H1 (cell line): ENCODE measurements around the gene SLC35A3. TPM values are rescaled to one million over a fixed set of nuclear protein-coding genes. Genes with fewer than 3 reads are reported as not detected.

Source experiments
- CTCF ChIA-PET: fragments of 300-600 bp; sonication (Branson Sonifier 250); formaldehyde crosslinking; loops from one replicate; lab custom pipeline; 2021; ENCODE audit not compliant: partially characterized antibody; lab: Charles Lee
- POLR2A ChIA-PET: fragments of 300-600 bp; sonication (Branson Sonifier 250); formaldehyde crosslinking; loops from one replicate; lab custom pipeline; 2021; ENCODE audit warnings: inconsistent platforms; ENCODE audit not compliant: partially characterized antibody; lab: Charles Lee
- DNase-seq, 2 experiments: peaks; one replicate each; pipeline versions ENCODE4 v3.0.0 to v3.0.0-alpha.2; 2010 to 2022; ENCODE audit warnings: low spot score in 2 of 2, low read depth in 1 of 2, mixed read lengths in 1 of 2
- FAIRE-seq: peaks from 2 replicates; lab custom pipeline; 2011; peaks lifted over from hg19 to GRCh38; lab: Jason Lieb, UNC
- H2AFZ ChIP-seq: 2 replicates; pipeline ENCODE4 v1.8.1; 2012; ENCODE audit warnings: low read length, inconsistent platforms
- H2AK5ac ChIP-seq: 2 replicates; pipeline ENCODE4 v1.6.1; 2013; ENCODE audit warnings: low read depth, low read length
- H2BK120ac ChIP-seq: replicated peaks from 2 replicates; pipeline ENCODE3; 2013; ENCODE audit warnings: low read depth, low read length, inconsistent platforms
- H2BK12ac ChIP-seq: 2 replicates; pipeline ENCODE4 v1.6.1; 2013; ENCODE audit warnings: low read depth, low read length
- H2BK15ac ChIP-seq: 2 replicates; pipeline ENCODE4 v1.6.1; 2013; ENCODE audit warnings: low read length
- H2BK20ac ChIP-seq: 2 replicates; pipeline ENCODE4 v1.6.1; 2013; ENCODE audit warnings: low read length
- H2BK5ac ChIP-seq: 2 replicates; pipeline ENCODE4 v1.6.1; 2013; ENCODE audit warnings: low read depth, low read length
- H3K14ac ChIP-seq: 2 replicates; pipeline ENCODE4 v1.6.1; 2013; ENCODE audit warnings: inconsistent platforms; ENCODE audit not compliant: insufficient read length
- H3K18ac ChIP-seq: 2 replicates; pipeline ENCODE4 v1.6.1; 2013; ENCODE audit warnings: low read length; ENCODE audit errors: extremely low read depth
- H3K23ac ChIP-seq: 2 replicates; pipeline ENCODE4 v1.6.1; 2013; ENCODE audit warnings: inconsistent platforms; ENCODE audit not compliant: insufficient read length
- H3K23me2 ChIP-seq: 2 replicates; pipeline ENCODE4 v1.6.1; 2013; ENCODE audit warnings: low read depth, low read length
- H3K27ac ChIP-seq: 2 replicates; pipeline ENCODE4 v1.6.1; 2011; ENCODE audit warnings: low read depth, low read length, inconsistent platforms
- H3K27me3 ChIP-seq, 4 experiments: replicated peaks in 1 of 4; 1 replicate in 1 of 4; 2 replicates in 3 of 4; pipeline versions ENCODE4 v1.6.1 to v1.8.1; 2011 to 2013; ENCODE audit warnings: low read length in 3 of 4, mild to moderate bottlenecking in 3 of 4, inconsistent platforms in 2 of 4, mixed read lengths in 2 of 4, moderate library complexity in 1 of 4; ENCODE audit not compliant: control insufficient read depth in 3 of 4, insufficient read depth in 3 of 4; ENCODE audit errors: extremely low read depth in 1 of 4
- H3K36me3 ChIP-seq, 4 experiments: 2 replicates each; pipeline versions ENCODE4 v1.6.1 to v1.8.1; 2011 to 2013; ENCODE audit warnings: mild to moderate bottlenecking in 4 of 4, low read length in 3 of 4, moderate library complexity in 2 of 4, control low read depth in 1 of 4, inconsistent platforms in 1 of 4; ENCODE audit not compliant: insufficient read depth in 4 of 4, control insufficient read depth in 2 of 4
- H3K4ac ChIP-seq: replicated peaks from 2 replicates; pipeline ENCODE3; 2013; ENCODE audit warnings: low read length, low read depth, mixed read lengths, inconsistent platforms; ENCODE audit not compliant: insufficient read length
- H3K4me1 ChIP-seq, 4 experiments: replicated peaks in 1 of 4; 1 replicate in 1 of 4; 2 replicates in 3 of 4; pipeline versions ENCODE4 v1.6.1 to v1.8.1; 2011 to 2013; ENCODE audit warnings: low read length in 3 of 4, inconsistent platforms in 2 of 4, mixed read lengths in 1 of 4; ENCODE audit not compliant: insufficient read depth in 4 of 4, control insufficient read depth in 3 of 4
- H3K4me2 ChIP-seq, 2 experiments: 2 replicates each; pipeline versions ENCODE4 v1.6.1 to v1.8.1; 2011 to 2013; ENCODE audit warnings: low read depth in 2 of 2, low read length in 2 of 2, control low read depth in 1 of 2, inconsistent platforms in 1 of 2, mild to moderate bottlenecking in 1 of 2; ENCODE audit not compliant: insufficient read depth in 1 of 2
- H3K4me3 ChIP-seq, 4 experiments: fragments of 200-600, 300-600 bp in 1 of 4; sonication (generic), shearing (Covaris generic), sonication (Bioruptor Twin) in 1 of 4; 2 replicates each; pipeline versions ENCODE4 v1.5.1 to v1.8.1; 2011 to 2016; ENCODE audit warnings: low read length in 4 of 4, low read depth in 3 of 4, control low read depth in 2 of 4, inconsistent platforms in 2 of 4, mild to moderate bottlenecking in 2 of 4, mixed read lengths in 1 of 4, moderate library complexity in 1 of 4; ENCODE audit not compliant: insufficient read depth in 2 of 4; ENCODE audit errors: extremely low read depth in 1 of 4
- H3K56ac ChIP-seq: replicated peaks from 2 replicates; pipeline ENCODE3; 2013; ENCODE audit warnings: low read depth, mild to moderate bottlenecking, mixed read lengths, low read length, inconsistent platforms; ENCODE audit not compliant: insufficient read length
- H3K79me1 ChIP-seq: 2 replicates; pipeline ENCODE4 v1.6.1; 2013; ENCODE audit warnings: low read depth, low read length, control low read depth
- H3K79me2 ChIP-seq, 2 experiments: 2 replicates each; pipeline versions ENCODE4 v1.6.1 to v1.8.1; 2012 to 2013; ENCODE audit warnings: low read length in 2 of 2, mild to moderate bottlenecking in 2 of 2, inconsistent platforms in 1 of 2; ENCODE audit not compliant: insufficient read depth in 2 of 2, control insufficient read depth in 1 of 2
- H3K9ac ChIP-seq, 4 experiments: replicated peaks in 1 of 4; 1 replicate in 1 of 4; 2 replicates in 3 of 4; pipeline versions ENCODE4 v1.6.1 to v1.8.1; 2011 to 2013; ENCODE audit warnings: low read depth in 3 of 4, low read length in 3 of 4, control low read depth in 2 of 4, mild to moderate bottlenecking in 2 of 4, moderate library complexity in 2 of 4, inconsistent platforms in 1 of 4; ENCODE audit errors: extremely low read depth in 1 of 4
- H3K9me3 ChIP-seq, 2 experiments: 2 replicates each; pipeline versions ENCODE4 v1.6.1 to v1.8.1; 2012 to 2013; ENCODE audit warnings: mild to moderate bottlenecking in 2 of 2, moderate library complexity in 2 of 2, control low read depth in 1 of 2, inconsistent platforms in 1 of 2, low read depth in 1 of 2, low read length in 1 of 2, mixed read lengths in 1 of 2; ENCODE audit not compliant: insufficient read depth in 2 of 2
- H4K20me1 ChIP-seq, 2 experiments: replicated peaks in 1 of 2; 2 replicates each; pipeline versions ENCODE3 to v1.8.1; 2011 to 2013; ENCODE audit warnings: inconsistent platforms in 2 of 2, low read length in 2 of 2, mild to moderate bottlenecking in 1 of 2; ENCODE audit not compliant: insufficient read depth in 2 of 2, control insufficient read depth in 1 of 2
- H4K5ac ChIP-seq: 2 replicates; pipeline ENCODE4 v1.6.1; 2013; ENCODE audit warnings: low read length, low read depth, mixed read lengths, inconsistent platforms; ENCODE audit not compliant: insufficient read length
- H4K8ac ChIP-seq: 2 replicates; pipeline ENCODE4 v1.8.0; 2013; ENCODE audit warnings: mild to moderate bottlenecking, moderate library complexity, low read length, inconsistent platforms; ENCODE audit not compliant: insufficient read depth; ENCODE audit errors: extremely low read depth
- H4K91ac ChIP-seq: replicated peaks from 2 replicates; pipeline ENCODE3; 2013; ENCODE audit warnings: low read length, mixed read lengths, inconsistent platforms; ENCODE audit not compliant: insufficient read length
- CEBPB ChIP-seq: IDR thresholded peaks from 2 replicates; pipeline ENCODE4 v1.6.1; 2012; ENCODE audit warnings: low read depth, low read length
- EGR1 ChIP-seq: IDR thresholded peaks from 2 replicates; pipeline ENCODE4 v1.6.1; 2011; ENCODE audit warnings: low read depth, low read length, borderline replicate concordance
- HDAC2 ChIP-seq, 2 experiments: fragments of 300-600 bp in 1 of 2; sonication (generic) in 1 of 2; IDR thresholded peaks; 2 replicates each; pipeline ENCODE4 v1.6.1; 2011 to 2012; ENCODE audit warnings: low read depth in 2 of 2, low read length in 2 of 2, mild to moderate bottlenecking in 2 of 2, moderate library complexity in 2 of 2, borderline replicate concordance in 1 of 2, inconsistent platforms in 1 of 2
- MAX ChIP-seq: IDR thresholded peaks from 2 replicates; pipeline ENCODE4 v1.6.1; 2012; ENCODE audit warnings: inconsistent platforms
- POLR2AphosphoS5 ChIP-seq: IDR thresholded peaks from 2 replicates; pipeline ENCODE4 v1.6.1; 2011; ENCODE audit warnings: low read depth, low read length
- SAP30 ChIP-seq: fragments of 300-600 bp; sonication (generic); IDR thresholded peaks from 2 replicates; pipeline ENCODE4 v1.7.1; 2012; ENCODE audit warnings: low read length, moderate library complexity, mild to moderate bottlenecking, inconsistent platforms; ENCODE audit not compliant: insufficient read depth, insufficient replicate concordance
- SIN3A ChIP-seq, 2 experiments: IDR thresholded peaks in 1 of 2; conservative IDR thresholded peaks in 1 of 2; 2 replicates each; pipeline ENCODE4 v1.6.1; 2011 to 2012; ENCODE audit warnings: low read length in 2 of 2, improper control_type of control experiment in 1 of 2, low read depth in 1 of 2, mild to moderate bottlenecking in 1 of 2
- SP1 ChIP-seq: IDR thresholded peaks from 2 replicates; pipeline ENCODE4 v1.6.1; 2011; ENCODE audit warnings: low read depth, low read length
- SUZ12 ChIP-seq: fragments of 200-600 bp; sonication (generic); IDR thresholded peaks from 2 replicates; pipeline ENCODE4 v1.6.1; 2012; ENCODE audit warnings: mild to moderate bottlenecking, inconsistent platforms, low read length, moderate library complexity, mixed read lengths
- TBP ChIP-seq: IDR thresholded peaks from 2 replicates; pipeline ENCODE4 v1.6.1; 2011; ENCODE audit warnings: low read depth, low read length, improper control_type of control experiment
- YY1 ChIP-seq: IDR thresholded peaks from 2 replicates; pipeline ENCODE4 v1.6.1; 2011; ENCODE audit warnings: low read depth, mild to moderate bottlenecking, low read length
- WGBS, 2 experiments: shearing (Covaris generic) in 1 of 2; methylation state at CpG; one replicate each; pipeline versions ENCODE4 v1.1.6 to v1.1.7; 2013 to 2015; ENCODE audit warnings: low lambda C conversion rate in 2 of 2, mixed read lengths in 2 of 2, inconsistent platforms in 1 of 2, low coverage in 1 of 2, missing lambda C conversion rate in 1 of 2; ENCODE audit not compliant: insufficient replicate concordance in 2 of 2, insufficient coverage in 1 of 2, insufficient read length in 1 of 2; ENCODE audit errors: extremely low coverage in 1 of 2, missing lambda C conversion rate in 1 of 2; 5-methylcytosine and 5-hydroxymethylcytosine counted together
- polyA plus RNA-seq, 7 experiments: library from polyadenylated mRNA; depleted of rRNA in 3 of 7; stranded (reverse) in 5 of 7; unstranded in 2 of 7; fragments of >200 nt in 5 of 7; fragments of 200-250 nt in 2 of 7; gene quantifications; 1 replicate in 5 of 7; 2 replicates in 1 of 7; 4 replicates in 1 of 7; pipeline versions ENCODE4 v1.2.1 to v1.2.3, GENCODE V29; 2011 to 2013; ENCODE audit warnings: missing spikeins in 2 of 7, mixed read lengths in 2 of 7
- total RNA-seq: library from RNA; stranded (reverse); fragmentation: NEBNext Ultra II Directional; extraction: Animal tissue kit (Norgen Biotek cat#: 25700); gene quantifications from 2 replicates; pipeline ENCODE4 v1.2.1, GENCODE V29; 2021
- TF ChIP-seq, protein P1 (sequence below): IDR thresholded peaks from 2 replicates; pipeline ENCODE4 v1.6.1; 2012; ENCODE audit warnings: inconsistent platforms
- TF ChIP-seq, protein P2 (sequence below): IDR thresholded peaks from 2 replicates; pipeline ENCODE4 v1.6.1; 2011; ENCODE audit warnings: low read depth, mild to moderate bottlenecking, low read length; ENCODE audit not compliant: insufficient read depth

The SLC35A3 gene
- total and polyA plus RNA-seq, 2 of the 8 experiments (the other 6 are each of a cell fraction or from before 2014, with no cell fraction given): 3.0 to 13.8 TPM

GRCh38 chr1:99968214-99968613, 1.6 kb upstream of the SLC35A3 start:
- CTCF ChIA-PET: no interaction called here
- no peaks in the 10 kb centered on the region; a peak in 1 of 8 replicates for H3K36me3 ChIP-seq
- no peak overlapping the region for H3K4me2 ChIP-seq
- H3K56ac ChIP-seq: no peak overlapping the region
- H3K14ac ChIP-seq: no peak overlapping the region
- H3K79me2 ChIP-seq: peaks cover 0 to 7% of the 10 kb centered on the region in 2 experiments; a peak in 2 of 4 replicates
- H3K23ac ChIP-seq: no peak overlapping the region
- no peak overlapping the region for H3K27ac ChIP-seq
- no peak overlapping the region for H2BK5ac ChIP-seq
- H2BK12ac ChIP-seq: no peak overlapping the region
- H2AFZ ChIP-seq: no peak overlapping the region
- H3K23me2 ChIP-seq: peaks cover 8% of the 10 kb centered on the region
- 83% methylated on average over 4 of the region's 4 CpGs; no CpG with 5 or more reads in 1 of the 2 experiments for WGBS, 2 experiments
- H3K27me3 ChIP-seq: no peaks in the 10 kb centered on the region
- H4K91ac ChIP-seq: no peak overlapping the region
- no peak overlapping the region for H3K4me3 ChIP-seq
- no peak for FAIRE-seq
- no peak overlapping the region for H2AK5ac ChIP-seq
- H3K4ac ChIP-seq: no peak overlapping the region
- peaks cover 0 to 8% (median 3%) of the 10 kb centered on the region in 4 experiments; a peak in 4 of 7 replicates for H3K4me1 ChIP-seq
- no peak overlapping the region for H2BK120ac ChIP-seq
- H4K8ac ChIP-seq: no peak overlapping the region
- no peak for DNase-seq
- no peak overlapping the region for H4K5ac ChIP-seq
- no peaks in the 10 kb centered on the region for H3K9me3 ChIP-seq
- no peak overlapping the region for H2BK15ac ChIP-seq
- H2BK20ac ChIP-seq: no peak overlapping the region
- POLR2A ChIA-PET: no interaction called here
- no peak overlapping the region for H3K18ac ChIP-seq
- H3K9ac ChIP-seq: no peak overlapping the region
- H4K20me1 ChIP-seq: no peaks in the 10 kb centered on the region
- no peaks in the 10 kb centered on the region for H3K79me1 ChIP-seq
- TF ChIP-seq POLR2AphosphoS5 (no peak), CEBPB (no peak), SAP30 (no peak), HDAC2 (IDR thresholded peaks at IDR 0.05; ENCODE audit: borderline replicate concordance in 1 of 2, low read depth in 2 of 2, low read length in 2 of 2) (no peak), YY1 (no peak), TBP (no peak), SUZ12 (no peak), SIN3A (conservative IDR thresholded peaks at IDR 0.05 in 1 of 2, IDR thresholded peaks at IDR 0.05 in 1 of 2; ENCODE audit: low read depth in 1 of 2, low read length in 2 of 2) (no peak), EGR1 (no peak), SP1 (no peak), MAX (no peak)
- TF ChIP-seq, protein P1, sequence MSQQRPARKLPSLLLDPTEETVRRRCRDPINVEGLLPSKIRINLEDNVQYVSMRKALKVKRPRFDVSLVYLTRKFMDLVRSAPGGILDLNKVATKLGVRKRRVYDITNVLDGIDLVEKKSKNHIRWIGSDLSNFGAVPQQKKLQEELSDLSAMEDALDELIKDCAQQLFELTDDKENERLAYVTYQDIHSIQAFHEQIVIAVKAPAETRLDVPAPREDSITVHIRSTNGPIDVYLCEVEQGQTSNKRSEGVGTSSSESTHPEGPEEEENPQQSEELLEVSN: no peak
- TF ChIP-seq, protein P2, sequence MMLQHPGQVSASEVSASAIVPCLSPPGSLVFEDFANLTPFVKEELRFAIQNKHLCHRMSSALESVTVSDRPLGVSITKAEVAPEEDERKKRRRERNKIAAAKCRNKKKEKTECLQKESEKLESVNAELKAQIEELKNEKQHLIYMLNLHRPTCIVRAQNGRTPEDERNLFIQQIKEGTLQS: no peak
